Cardiac fibroblast (primary cell): ENCODE measurements around the gene STK17A.

Source experiments
- DNase-seq, 2 donors: peaks; one replicate each; pipeline versions ENCODE4 v3.0.0 to v3.0.0-alpha.2; 2010; ENCODE audit warnings: low read depth in 2 of 2
- H3K4me3 ChIP-seq, 2 donors: replicated peaks in 1 of 2; 1 replicate in 1 of 2; 2 replicates in 1 of 2; pipeline ENCODE4 v1.5.1; 2011; ENCODE audit warnings: low read depth in 2 of 2, low read length in 2 of 2, mild to moderate bottlenecking in 2 of 2, moderate library complexity in 1 of 2
- TF ChIP-seq, protein P1 (sequence below): IDR thresholded peaks from one replicate; pipeline ENCODE4 v1.5.1; 2011; ENCODE audit warnings: low read depth, mild to moderate bottlenecking, low read length, inconsistent platforms

The STK17A gene

DNA sequence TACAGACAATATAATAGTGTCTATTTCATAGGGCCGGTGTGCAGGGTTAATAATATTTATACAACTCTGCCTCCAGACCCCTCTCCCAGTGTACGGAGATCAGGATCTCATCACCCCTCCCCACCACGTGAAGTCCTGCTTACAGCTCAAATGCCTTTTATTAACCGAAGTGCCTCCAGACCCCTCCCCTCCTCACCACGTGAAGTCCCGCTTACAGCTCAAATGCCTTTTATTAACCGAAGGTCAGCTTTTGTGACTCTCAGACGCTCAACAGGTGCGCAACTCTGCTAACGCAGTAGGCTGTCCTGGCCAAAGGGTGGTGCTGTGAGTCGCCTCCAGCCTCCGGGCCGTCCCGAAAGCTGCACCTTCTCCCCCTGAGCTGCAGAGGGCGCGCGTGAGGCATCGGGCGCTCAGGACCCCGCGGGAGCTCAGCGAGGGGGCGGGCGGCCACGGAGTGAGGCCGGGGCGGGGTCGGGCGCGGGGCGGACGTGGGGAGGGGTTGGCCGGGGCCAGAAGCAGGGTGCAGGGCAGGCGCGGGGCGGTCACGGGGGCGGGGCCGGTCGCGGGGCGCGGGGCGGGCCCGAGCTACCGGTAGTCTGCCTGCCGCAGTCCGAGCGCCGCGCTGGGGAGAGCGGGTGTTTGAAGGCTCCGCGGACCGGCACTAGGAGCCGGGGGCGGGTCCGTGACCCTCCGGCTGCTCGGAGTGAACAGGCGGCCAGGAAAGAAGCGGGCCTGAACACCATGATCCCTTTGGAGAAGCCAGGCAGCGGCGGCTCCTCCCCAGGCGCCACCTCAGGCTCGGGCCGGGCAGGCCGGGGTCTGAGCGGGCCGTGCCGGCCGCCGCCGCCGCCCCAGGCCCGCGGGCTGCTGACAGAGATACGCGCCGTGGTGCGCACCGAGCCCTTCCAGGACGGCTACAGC, at the start of gene STK17A:
Gene STK17A (plus strand): TSS at position 606 of the 921 bp plus-strand sequence. CDS start 136 bp downstream, at position 742.
- TF ChIP-seq, protein P1, sequence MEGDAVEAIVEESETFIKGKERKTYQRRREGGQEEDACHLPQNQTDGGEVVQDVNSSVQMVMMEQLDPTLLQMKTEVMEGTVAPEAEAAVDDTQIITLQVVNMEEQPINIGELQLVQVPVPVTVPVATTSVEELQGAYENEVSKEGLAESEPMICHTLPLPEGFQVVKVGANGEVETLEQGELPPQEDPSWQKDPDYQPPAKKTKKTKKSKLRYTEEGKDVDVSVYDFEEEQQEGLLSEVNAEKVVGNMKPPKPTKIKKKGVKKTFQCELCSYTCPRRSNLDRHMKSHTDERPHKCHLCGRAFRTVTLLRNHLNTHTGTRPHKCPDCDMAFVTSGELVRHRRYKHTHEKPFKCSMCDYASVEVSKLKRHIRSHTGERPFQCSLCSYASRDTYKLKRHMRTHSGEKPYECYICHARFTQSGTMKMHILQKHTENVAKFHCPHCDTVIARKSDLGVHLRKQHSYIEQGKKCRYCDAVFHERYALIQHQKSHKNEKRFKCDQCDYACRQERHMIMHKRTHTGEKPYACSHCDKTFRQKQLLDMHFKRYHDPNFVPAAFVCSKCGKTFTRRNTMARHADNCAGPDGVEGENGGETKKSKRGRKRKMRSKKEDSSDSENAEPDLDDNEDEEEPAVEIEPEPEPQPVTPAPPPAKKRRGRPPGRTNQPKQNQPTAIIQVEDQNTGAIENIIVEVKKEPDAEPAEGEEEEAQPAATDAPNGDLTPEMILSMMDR, result peak; percentile 99
- peak; percentile 90 to 95 for DNase-seq
- peak within 1 kb of the TSS; percentile 84 to 94 for H3K4me3 ChIP-seq

DNA sequence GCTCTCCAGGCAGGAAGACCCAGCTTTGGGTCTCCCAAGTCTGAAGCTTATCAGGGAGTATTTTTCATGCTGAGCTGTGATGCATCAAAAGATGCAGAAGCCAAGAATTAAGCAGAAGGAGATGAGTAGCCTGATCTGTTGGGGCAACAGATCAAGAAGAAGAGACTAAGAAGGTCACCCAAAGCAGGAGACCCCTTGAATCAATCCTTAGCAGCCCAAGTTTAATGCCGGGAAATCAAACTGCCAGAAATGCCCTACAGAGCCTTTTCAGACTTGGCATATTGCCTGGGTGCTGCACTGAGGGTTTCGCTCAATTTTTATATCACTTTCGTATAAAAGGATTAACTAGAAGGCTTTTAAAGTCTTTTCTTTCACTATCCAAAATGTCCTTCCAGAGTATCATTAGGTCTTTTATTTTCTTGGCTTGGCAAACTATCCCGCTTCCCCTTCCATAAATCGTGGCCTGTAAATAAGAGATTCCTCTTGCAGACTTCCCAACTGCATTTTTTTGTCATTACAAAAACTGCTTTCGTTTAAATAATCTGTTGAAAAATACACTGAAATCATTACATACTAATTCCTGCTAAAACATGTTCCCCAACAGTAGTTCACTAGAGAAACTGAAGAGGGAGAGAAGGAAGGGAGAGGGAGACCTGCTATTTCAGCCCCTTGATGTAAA, 49.0 kb upstream of the STK17A start:
- no peak overlapping the region for H3K4me3 ChIP-seq
- peak in 1 of 2 donors; percentile 31 for DNase-seq
- TF ChIP-seq, protein P1, result no peak

DNA sequence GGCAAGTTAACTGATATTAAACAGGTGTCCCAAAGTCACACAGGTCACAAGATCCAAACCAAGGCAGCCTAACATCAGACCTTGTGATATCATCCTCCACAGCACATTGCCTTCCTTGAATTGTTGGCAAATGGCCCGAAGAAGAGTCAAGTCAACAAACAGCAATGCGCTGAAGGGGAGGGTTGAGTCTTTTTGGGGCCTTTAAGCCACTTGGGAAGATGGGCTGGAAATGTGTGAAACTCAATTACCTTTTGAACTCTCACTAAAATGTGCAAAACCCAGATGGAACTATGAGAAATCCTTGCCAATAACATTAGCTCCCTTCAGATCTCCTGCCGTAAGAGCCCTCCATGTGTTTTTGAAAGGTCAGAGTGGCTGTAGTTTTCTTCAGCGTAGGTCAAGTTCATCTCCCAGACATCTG, 47.9 kb upstream of the STK17A start:
- TF ChIP-seq, protein P1, result no peak
- peak; percentile 51 to 77 for DNase-seq
- no peak overlapping the region for H3K4me3 ChIP-seq

GRCh38 chr7:43535810-43536585, 46.9 kb upstream of the STK17A start:
- H3K4me3 ChIP-seq, result no peak overlapping the region
- TF ChIP-seq, protein P1, result no peak
- DNase-seq, result peak; percentile 90 to 96

- TF ChIP-seq, protein P1, result no peak
- H3K4me3 ChIP-seq, result no peak overlapping the region
- no peak for DNase-seq
Measured at GRCh38 chr7:43536773-43537172, 46.1 kb upstream of the STK17A start.

DNA sequence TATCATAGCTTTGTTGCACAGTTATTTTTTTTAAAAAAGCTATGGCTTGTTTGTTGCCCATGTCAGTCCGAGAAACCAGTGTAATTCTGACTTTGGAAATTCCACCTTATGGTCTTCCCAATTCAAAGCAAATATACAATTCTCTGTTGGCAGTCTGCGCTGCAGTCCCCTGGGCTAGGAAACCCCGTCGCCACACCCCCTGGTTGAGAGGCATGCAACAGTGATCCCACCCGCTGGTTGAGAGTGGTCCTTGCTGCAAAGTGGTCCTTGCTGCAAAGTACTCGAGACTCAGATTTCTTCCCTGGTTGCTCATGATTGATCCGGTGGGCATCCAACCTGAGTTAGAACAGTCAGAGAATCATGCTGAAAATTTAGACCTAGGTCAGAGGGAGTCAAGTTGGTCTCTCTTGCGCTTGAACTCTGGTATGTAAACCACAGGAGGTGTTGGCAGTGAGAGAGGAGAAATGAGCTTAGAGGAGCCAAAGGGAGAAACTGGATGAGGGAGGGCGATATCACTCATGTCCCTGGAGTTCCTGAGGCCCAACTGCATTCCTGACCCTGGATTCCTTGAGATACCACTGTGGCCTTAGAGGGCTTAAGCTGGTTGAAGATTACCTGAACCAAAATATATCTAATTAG, 45.0 kb upstream of the STK17A start:
- H3K4me3 ChIP-seq, result no peak overlapping the region
- peak; percentile 27 to 49 for DNase-seq
- TF ChIP-seq, protein P1, result no peak
